ENCODE data around the gene ARHGAP31.
"Not testable (repeated sequence)": the region's sequence is repeated elsewhere in the genome, so short reads cannot be mapped to it uniquely, and the experiment has no call there.

The ARHGAP31 gene

DNA sequence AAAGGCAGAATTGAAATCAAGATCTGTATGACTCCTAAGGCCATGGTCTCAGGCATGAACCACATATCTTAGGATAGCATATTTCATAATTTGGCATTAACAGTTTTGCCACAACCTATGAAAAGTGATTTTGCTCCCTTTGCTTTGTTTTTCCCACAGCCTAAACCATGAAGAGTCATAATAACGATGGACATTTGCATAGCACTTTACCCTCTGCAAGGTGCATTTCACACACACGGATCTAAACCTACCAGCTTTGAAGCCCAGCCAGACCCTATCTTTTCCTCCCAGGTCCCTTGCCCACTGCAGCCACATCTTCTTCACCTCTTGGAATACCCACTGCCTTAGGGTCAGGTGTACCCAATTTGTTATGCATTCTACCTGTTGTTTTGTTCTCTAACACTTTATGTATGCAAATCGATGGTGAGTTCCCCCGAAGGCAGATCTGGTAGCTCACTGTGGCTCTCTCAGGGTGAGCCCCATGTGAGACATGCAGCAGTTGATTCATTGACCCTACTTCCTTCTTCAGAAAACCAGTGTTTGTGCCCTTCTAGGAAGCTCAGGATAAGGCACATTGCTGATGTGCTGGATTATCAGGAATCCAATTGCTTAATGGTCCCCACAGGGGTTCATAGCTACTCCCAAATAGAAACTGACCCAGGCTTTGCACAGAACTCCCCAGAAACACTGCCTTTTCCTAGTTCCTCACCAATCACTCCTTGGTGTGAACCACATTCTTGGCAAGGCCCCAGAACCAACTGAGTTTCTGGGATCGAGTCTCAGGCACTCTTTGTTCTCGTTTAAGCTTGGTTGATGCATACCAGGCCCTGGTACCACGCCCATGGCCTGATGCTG is 8.7 kb downstream of the ARHGAP31 start:
- peaks cover 44 to 58% of the 10 kb centered on the region in 2 donors for H3K4me1 Mint-ChIP-seq
- DNase-seq (peak; percentile 19), ATAC-seq (replicated peaks) (peak; percentile 91 to 92)
- peak overlapping the region in 1 of 2 donors; percentile 15 for H3K4me3 Mint-ChIP-seq
- peaks cover 6 to 27% of the 10 kb centered on the region in 2 donors for H3K36me3 Mint-ChIP-seq
- no peaks in the 10 kb centered on the region for H3K9me3 Mint-ChIP-seq
- no peaks in the 10 kb centered on the region for H3K27me3 Mint-ChIP-seq
- peak overlapping the region; percentile 85 for H3K27ac Mint-ChIP-seq

DNA sequence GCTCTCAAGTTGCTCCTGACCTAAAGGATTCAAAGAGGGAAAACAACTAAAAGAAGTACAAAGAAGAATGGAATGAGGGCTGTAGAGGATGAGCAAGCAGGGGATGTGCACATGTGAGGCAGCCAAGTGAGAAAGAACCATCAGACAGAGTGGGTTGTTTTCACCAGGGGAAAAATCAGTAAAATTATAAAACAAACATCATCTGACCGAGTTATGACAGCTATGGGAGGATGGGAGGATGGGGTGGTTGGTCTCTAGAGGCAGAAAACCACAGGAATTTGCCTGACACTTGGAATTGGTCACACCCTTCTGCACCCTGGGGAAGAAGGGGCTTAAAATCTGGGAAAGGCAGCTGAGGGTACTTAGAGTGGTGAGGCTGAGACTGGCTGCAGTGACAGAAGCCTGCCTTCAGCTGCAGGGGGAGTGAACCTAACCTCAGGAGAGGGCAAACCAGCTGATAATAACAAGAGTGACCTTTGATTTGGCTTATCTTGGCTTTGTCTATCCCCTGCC is 10.1 kb downstream of the ARHGAP31 start:
- no peak for DNase-seq
- no peak overlapping the region for H3K27ac Mint-ChIP-seq
- peaks cover 0 to 2% of the 10 kb centered on the region in 2 donors for H3K9me3 Mint-ChIP-seq

DNA sequence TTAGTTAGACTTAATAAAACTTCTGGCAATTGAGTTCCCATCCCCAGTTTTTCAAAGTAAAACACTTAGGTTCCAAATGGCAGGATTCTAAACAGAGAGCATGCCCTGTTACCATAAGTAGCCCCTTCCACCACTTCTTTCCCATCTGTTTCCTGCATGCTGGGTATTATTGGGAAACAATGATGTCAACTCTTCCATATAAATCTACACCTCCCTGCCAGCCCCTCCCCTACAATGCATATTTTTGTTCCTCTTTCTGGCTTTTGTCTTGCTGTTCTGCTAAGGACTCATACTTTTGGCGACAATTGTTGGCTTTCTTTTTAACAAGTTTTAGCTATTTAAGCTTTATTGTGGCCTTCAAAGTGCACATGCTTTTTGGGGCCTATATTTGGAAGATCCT is 11.1 kb downstream of the ARHGAP31 start:
- H3K4me1 Mint-ChIP-seq = peaks cover 38 to 50% of the 10 kb centered on the region in 2 donors
- H3K9me3 Mint-ChIP-seq = peaks cover 0 to 2% of the 10 kb centered on the region in 2 donors
- ATAC-seq (replicated peaks) (no peak), DNase-seq (no peak)
- no peak overlapping the region for H3K4me3 Mint-ChIP-seq
- peaks cover 5 to 41% of the 10 kb centered on the region in 2 donors for H3K36me3 Mint-ChIP-seq
- no peaks in the 10 kb centered on the region for H3K27me3 Mint-ChIP-seq
- H3K27ac Mint-ChIP-seq = no peak overlapping the region

More for the DNA sequence above, 10.1 kb downstream of the ARHGAP31 start:
- Mint-ChIP-seq H3K36me3 (peaks cover 5 to 32% of the 10 kb centered on the region in 2 donors), H3K27me3 (no peaks in the 10 kb centered on the region), H3K4me3 (no peak overlapping the region), H3K4me1 (peaks cover 38 to 50% of the 10 kb centered on the region in 2 donors)
- ATAC-seq (replicated peaks) = no peak

DNA sequence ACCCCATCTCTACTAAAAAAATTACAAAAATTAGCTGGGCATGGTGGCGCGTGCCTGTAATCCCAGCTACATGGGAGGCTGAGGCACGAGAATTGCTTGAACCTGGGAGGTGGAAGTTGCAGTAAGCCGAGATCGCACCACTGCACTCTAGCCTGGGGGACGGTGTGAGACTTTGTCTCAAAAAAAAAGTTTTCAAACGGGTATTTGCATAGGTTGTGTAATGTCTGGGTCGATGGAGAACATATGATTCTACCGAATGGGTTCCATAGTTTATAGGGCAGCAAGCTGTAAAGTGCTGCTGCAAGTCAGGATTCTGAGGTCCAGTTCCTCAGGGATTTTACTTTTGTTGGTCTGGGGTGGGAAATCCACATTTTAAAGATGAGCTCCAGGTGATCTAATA is 12.2 kb downstream of the ARHGAP31 start:
- H3K9me3 Mint-ChIP-seq; ATAC-seq (replicated peaks); DNase-seq; H3K27ac Mint-ChIP-seq; H3K4me3 Mint-ChIP-seq; H3K27me3 Mint-ChIP-seq: not testable (repeated sequence)
- peaks cover 36 to 44% of the 10 kb centered on the region in 2 donors for H3K4me1 Mint-ChIP-seq
- H3K36me3 Mint-ChIP-seq = peaks cover 8 to 51% of the 10 kb centered on the region in 2 donors

DNA sequence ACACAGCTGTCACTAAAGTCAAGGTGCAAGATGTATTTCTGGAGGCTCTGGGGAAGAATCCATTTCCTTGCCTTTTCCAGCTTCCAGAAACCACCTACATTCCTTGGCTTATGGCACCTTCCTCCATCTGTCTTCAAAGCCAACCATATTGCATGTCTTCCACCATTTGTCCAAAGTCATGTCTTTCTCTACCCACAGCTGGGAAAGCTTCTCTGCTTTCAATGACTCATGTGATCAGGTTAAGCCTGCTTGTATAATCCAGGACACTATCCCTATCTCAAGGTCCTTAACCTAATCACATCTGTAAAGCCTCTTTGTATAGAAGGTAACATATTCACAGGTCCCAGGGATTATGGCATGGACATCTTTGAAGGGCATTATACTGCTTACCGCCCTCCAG is 14.2 kb downstream of the ARHGAP31 start:
- no peak overlapping the region for H3K4me3 Mint-ChIP-seq
- no peak for ATAC-seq (replicated peaks)

DNA sequence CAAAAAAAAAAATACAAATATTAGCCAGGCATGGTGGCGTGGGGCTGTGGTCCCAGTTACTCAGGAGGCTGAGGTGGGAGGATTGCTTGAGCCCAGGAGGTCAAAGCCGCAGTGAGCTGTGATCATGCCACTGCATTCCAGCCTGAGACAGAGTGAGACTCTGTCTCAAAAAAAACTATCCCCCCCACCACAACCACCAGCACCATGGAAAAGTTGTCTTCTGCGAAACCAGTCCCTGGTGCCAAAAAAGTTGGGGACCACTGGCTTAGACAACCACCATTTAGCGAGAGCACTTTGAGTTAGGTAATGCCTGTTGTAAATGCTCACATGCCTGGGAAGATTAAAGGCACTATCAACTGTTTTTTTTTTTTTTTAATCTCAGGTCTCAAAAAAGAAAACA is 15.4 kb downstream of the ARHGAP31 start:
- Mint-ChIP-seq H3K4me1 (peaks cover 17 to 18% of the 10 kb centered on the region in 2 donors), H3K9me3 (peaks cover 0 to 2% of the 10 kb centered on the region in 2 donors), H3K27me3 (no peaks in the 10 kb centered on the region), H3K4me3 (no peak overlapping the region), H3K27ac (no peak overlapping the region), H3K36me3 (peaks cover 16 to 48% of the 10 kb centered on the region in 2 donors)
- ATAC-seq (replicated peaks) (no peak), DNase-seq (no peak)

More for the DNA sequence above, 14.2 kb downstream of the ARHGAP31 start:
- Mint-ChIP-seq H3K36me3 (peaks cover 11 to 47% of the 10 kb centered on the region in 2 donors), H3K27ac (no peak overlapping the region), H3K4me1 (peaks cover 22 to 29% of the 10 kb centered on the region in 2 donors), H3K27me3 (no peaks in the 10 kb centered on the region), H3K9me3 (peaks cover 0 to 2% of the 10 kb centered on the region in 2 donors)
- DNase-seq = no peak

DNA sequence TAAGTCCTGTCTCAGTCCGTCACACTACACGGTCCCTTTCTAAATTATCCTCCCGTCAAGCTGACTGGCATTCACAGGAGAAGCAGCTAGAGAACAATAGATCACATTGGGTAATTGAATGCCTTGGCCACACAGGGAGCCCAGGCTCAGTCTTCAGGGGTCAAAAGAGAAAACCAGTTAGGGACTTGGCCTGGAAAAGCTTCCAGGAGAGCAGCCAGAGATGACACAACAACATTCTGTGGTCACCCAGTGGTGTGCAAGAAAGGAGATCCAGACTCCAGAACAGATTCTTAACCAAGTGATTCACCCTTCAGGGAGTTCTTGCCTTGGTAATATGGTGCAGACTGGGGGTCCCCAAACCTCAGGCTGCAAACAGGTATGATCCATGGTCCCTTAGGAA is 15.9 kb downstream of the ARHGAP31 start:
- Mint-ChIP-seq H3K27ac (no peak overlapping the region), H3K27me3 (no peaks in the 10 kb centered on the region), H3K9me3 (peaks cover 0 to 2% of the 10 kb centered on the region in 2 donors), H3K36me3 (peaks cover 16 to 48% of the 10 kb centered on the region in 2 donors), H3K4me1 (peaks cover 16 to 17% of the 10 kb centered on the region in 2 donors), H3K4me3 (no peak overlapping the region)
- ATAC-seq (replicated peaks) (no peak), DNase-seq (no peak)

DNA sequence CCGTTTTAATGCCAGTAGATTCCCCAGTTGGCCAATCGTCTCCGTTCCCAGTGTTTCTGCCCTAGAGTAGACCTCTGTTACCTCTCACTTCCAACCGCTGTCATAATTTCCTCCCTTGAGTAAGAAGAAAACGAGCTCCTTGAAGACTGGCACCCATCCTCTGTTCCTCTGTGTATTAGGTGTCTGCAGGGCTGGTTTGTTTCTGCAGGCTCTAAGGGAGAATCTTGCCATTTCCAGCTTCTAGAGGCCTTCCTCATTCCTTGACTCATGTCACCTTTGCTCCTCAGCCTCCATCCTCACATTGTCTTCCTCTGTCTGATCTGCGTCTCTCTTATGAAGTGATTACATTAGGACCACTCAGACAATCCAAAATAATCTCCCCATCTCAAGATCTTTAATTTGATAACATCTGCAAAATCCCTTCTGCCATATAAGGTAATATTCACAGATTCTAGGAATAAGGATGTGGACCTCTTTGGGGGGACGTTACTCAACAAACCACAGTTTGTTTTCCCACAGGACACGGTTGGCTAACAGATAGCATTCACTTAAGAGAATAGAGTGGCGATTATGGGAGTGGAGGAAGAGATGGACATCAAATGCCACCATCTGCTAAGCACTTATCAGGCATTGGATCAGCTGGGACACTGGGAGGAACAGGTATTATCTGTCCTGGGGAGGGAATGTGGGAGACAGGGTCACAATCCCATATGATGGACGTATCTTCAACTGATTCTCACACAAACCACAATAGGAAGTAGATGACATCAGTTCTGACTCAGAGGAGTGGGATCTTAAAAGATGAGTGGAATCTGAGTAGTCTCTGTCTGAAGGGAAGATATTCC is 17.1 kb downstream of the ARHGAP31 start:
- Mint-ChIP-seq H3K4me3 (no peak overlapping the region), H3K36me3 (peaks cover 16 to 52% of the 10 kb centered on the region in 2 donors), H3K9me3 (peaks cover 0 to 2% of the 10 kb centered on the region in 2 donors), H3K27me3 (no peaks in the 10 kb centered on the region), H3K4me1 (peaks cover 10 to 13% of the 10 kb centered on the region in 2 donors), H3K27ac (peak overlapping the region; percentile 2)
- DNase-seq = no peak
- ATAC-seq (replicated peaks) = no peak

DNA sequence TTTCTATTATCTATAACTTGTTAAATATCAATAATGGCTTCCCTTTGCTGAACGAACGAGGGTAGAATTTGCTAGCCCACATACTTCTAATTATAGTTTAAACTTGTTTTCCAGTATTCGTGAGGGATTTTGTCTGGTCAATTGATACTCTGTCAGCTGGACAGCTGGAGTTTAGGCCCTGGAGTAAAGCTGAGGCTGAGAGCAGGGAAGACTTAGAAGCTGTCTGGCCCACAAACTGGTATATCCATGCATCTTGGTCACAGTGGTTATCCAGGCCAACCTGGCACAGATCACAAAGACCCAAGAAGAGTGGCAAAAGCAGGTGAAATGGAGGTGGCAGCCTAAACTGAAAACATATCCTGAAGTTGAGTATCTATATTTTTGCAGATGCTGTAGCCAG is 19.3 kb downstream of the ARHGAP31 start:
- no peak for DNase-seq
- H3K4me3 Mint-ChIP-seq = no peak overlapping the region
- no peaks in the 10 kb centered on the region for H3K9me3 Mint-ChIP-seq
- H3K27me3 Mint-ChIP-seq = no peaks in the 10 kb centered on the region
- peaks cover 10 to 14% of the 10 kb centered on the region in 2 donors for H3K4me1 Mint-ChIP-seq
- H3K36me3 Mint-ChIP-seq = peaks cover 14 to 44% of the 10 kb centered on the region in 2 donors
- no peak overlapping the region for H3K27ac Mint-ChIP-seq
- no peak for ATAC-seq (replicated peaks)

DNA sequence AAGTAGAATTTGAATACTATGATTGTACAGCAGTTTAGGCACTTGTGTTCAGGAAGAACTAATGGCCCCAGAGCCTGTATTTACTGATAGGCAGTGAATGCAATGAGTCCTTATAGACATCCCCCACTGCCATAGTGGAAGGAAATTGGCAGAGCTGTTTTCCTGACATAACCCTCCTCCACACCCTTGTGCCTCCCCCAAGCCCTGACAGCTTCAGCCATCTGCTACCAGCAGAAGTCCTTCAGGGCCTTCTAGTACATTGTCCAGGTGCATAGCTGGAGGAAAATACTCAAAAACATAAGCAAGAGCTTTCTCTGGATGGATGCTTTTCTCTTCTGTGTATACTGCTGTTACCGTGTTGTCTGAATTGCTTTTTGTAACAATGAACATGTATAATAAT is 20.6 kb downstream of the ARHGAP31 start:
- Mint-ChIP-seq H3K9me3 (no peaks in the 10 kb centered on the region), H3K27me3 (no peaks in the 10 kb centered on the region), H3K4me1 (peaks cover 10 to 18% of the 10 kb centered on the region in 2 donors), H3K27ac (no peak overlapping the region), H3K4me3 (no peak overlapping the region), H3K36me3 (peaks cover 14 to 32% of the 10 kb centered on the region in 2 donors)
- DNase-seq = no peak
- ATAC-seq (replicated peaks) = no peak

DNA sequence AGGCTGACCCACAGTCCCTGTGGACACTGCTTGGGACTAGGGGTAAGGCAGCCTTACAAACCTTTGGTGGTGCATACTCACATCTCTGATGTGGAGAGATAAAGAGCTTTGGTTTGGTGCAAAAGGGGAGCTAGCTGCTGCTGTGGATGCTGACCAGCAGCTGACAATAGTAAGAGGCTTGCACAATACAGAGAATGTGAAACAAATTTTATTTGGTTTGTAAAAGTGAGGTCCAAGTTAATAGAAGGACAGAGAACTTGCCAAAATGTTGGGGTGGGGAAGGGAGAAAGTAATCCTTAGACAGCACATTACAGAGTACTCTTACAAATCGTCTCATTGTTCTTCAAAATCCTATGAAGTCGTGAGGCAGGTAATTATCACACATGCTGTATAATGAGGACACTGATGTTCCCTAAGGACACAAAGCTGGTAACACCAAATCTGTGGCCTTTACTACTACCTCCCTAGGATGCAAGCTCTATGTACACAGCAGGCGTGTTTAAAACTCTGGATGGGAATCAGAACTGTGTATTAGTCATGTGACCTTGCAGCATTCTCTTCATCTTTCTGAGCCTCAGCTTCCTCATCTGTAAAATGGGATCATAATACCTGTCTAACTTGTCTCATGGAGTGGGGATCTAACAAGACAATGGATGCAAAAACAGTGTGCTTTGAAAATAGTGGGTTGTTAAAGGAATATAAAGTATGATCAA is 21.6 kb downstream of the ARHGAP31 start:
- no peak for ATAC-seq (replicated peaks)
- Mint-ChIP-seq H3K4me1 (peaks cover 14 to 25% of the 10 kb centered on the region in 2 donors), H3K9me3 (peaks cover 0 to 3% of the 10 kb centered on the region in 2 donors), H3K27ac (no peak overlapping the region), H3K36me3 (peaks cover 14 to 32% of the 10 kb centered on the region in 2 donors), H3K4me3 (no peak overlapping the region), H3K27me3 (no peaks in the 10 kb centered on the region)
- no peak for DNase-seq

DNA sequence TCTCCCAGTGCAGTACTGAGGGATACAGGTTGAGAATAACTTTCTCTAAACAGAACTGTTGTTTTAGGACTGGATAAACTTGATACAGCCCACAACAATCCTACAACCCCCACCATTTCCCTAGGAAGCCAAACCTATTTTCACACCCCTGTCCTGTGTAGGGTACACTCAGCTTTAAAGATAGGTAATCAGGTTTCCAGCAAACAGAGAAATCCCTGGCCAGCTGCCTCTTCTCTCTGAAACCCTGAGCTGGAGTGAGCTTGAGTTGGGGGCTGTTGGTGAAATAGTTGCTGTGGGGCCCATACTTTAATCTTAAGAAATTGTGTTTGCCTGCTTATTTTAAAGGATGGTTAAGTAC is 22.1 kb downstream of the ARHGAP31 start:
- H3K27me3 Mint-ChIP-seq = no peaks in the 10 kb centered on the region
- DNase-seq (no peak), ATAC-seq (replicated peaks) (no peak)
- peaks cover 11 to 29% of the 10 kb centered on the region in 2 donors for H3K36me3 Mint-ChIP-seq
- H3K27ac Mint-ChIP-seq = no peak overlapping the region
- peaks cover 0 to 5% of the 10 kb centered on the region in 2 donors for H3K9me3 Mint-ChIP-seq
- H3K4me3 Mint-ChIP-seq = no peak overlapping the region
- H3K4me1 Mint-ChIP-seq = peaks cover 13 to 24% of the 10 kb centered on the region in 2 donors

DNA sequence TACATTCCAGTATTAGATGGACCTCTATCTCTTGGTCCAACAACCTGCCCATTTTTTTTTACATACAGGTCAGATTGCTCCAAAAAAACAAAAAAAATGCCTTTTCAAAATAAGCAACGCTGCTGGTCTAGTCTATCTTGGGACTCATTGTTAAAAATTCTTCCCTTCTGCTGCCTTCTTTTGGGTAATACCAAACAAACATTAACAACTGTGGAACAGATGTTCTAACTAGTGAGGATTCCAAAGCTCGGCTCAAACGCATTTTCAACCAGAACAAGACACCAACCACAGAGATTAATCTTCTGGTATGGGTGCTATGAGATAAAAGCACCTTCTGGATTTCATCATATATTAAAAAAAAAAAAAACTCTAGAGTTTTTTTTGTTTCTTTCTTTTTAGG is 24.7 kb downstream of the ARHGAP31 start:
- Mint-ChIP-seq H3K27ac (no peak overlapping the region), H3K4me3 (no peak overlapping the region), H3K36me3 (peaks cover 6 to 21% of the 10 kb centered on the region in 2 donors)

DNA sequence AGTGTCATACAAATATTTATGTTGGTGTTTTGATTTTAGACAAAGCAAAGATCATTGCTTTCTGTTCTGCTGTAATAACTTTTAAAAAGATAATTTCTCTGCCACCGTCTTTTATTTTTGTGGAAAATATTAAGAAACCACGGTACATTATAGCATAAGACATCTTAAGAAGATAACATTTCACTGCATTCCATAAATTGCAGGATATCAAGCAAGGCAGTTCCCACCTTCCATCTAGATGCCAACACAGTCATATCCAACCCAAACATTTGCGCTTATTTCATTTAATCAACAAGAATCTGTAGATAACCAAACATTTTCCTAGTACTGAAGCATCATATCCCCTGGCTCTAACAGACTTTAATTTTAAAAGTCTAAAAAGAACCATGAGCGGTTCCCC is 25.1 kb downstream of the ARHGAP31 start:
- no peak for ATAC-seq (replicated peaks)
- H3K4me3 Mint-ChIP-seq = no peak overlapping the region
- H3K27me3 Mint-ChIP-seq = no peaks in the 10 kb centered on the region
- H3K9me3 Mint-ChIP-seq = peaks cover 0 to 5% of the 10 kb centered on the region in 2 donors
- peaks cover 1 to 17% of the 10 kb centered on the region in 2 donors for H3K36me3 Mint-ChIP-seq
- DNase-seq = no peak
- H3K4me1 Mint-ChIP-seq = peaks cover 28 to 31% of the 10 kb centered on the region in 2 donors
- no peak overlapping the region for H3K27ac Mint-ChIP-seq

More for the DNA sequence above, 24.7 kb downstream of the ARHGAP31 start:
- Mint-ChIP-seq H3K4me1 (peaks cover 25 to 27% of the 10 kb centered on the region in 2 donors), H3K27me3 (no peaks in the 10 kb centered on the region), H3K9me3 (peaks cover 0 to 5% of the 10 kb centered on the region in 2 donors)
- DNase-seq (no peak), ATAC-seq (replicated peaks) (no peak)
